BJ (cell line): Measurements from ENCODE around the gene LPCAT2. TPM values are rescaled to one million over a fixed set of nuclear protein-coding genes. Genes with fewer than 3 reads are reported as not detected.
A peak's percentile ranks its signal among the peaks of the same experiment; 100 is the strongest.

ENCODE experiments used
- CTCF ChIA-PET: fragments of 350-600 bp; formaldehyde crosslinking; extraction: SDS; loops from one replicate; lab custom pipeline; 2021; ENCODE audit warnings: antibody characterized with exemption, inconsistent platforms; lab: Yijun Ruan, JAX
- POLR2A ChIA-PET: fragments of 300-600 bp; sonication (Branson Sonifier 250); formaldehyde crosslinking; extraction: SDS; loops from one replicate; lab custom pipeline; 2021; ENCODE audit warnings: antibody characterized with exemption; lab: Charles Lee
- DNase-seq: peaks from one replicate; pipeline ENCODE4 v3.0.0-alpha.2; 2011; ENCODE audit warnings: low read depth
- H3K27me3 ChIP-seq: 2 replicates; pipeline ENCODE4 v1.6.0; 2011; ENCODE audit warnings: low read length; ENCODE audit not compliant: control insufficient read depth, insufficient read depth
- H3K36me3 ChIP-seq: 2 replicates; pipeline ENCODE4 v1.5.1; 2011; ENCODE audit warnings: low read length; ENCODE audit not compliant: control insufficient read depth, insufficient read depth
- H3K4me3 ChIP-seq: 2 replicates; pipeline ENCODE4 v1.5.1; 2011; ENCODE audit warnings: low read depth, mild to moderate bottlenecking, control low read depth, low read length
- CTCF ChIP-seq: IDR thresholded peaks from 2 replicates; pipeline ENCODE4 v1.5.1; 2011; ENCODE audit warnings: low read depth, mild to moderate bottlenecking, control low read depth, inconsistent platforms, low read length, moderate library complexity; ENCODE audit not compliant: insufficient read depth
- polyA plus RNA-seq: library from polyadenylated mRNA; depleted of rRNA; stranded (reverse); fragments of >200 nt; gene quantifications from 2 replicates; pipeline ENCODE4 v1.2.3, GENCODE V29; 2011

Gene LPCAT2
- polyA plus RNA-seq, 1 experiment: 7.9 TPM

- no peak for DNase-seq
- no peak for TF ChIP-seq CTCF
- H3K27me3 ChIP-seq: no peaks in the 10 kb centered on the region
- peak overlapping the region; percentile 88 for H3K4me3 ChIP-seq
- POLR2A ChIA-PET: interaction anchor here (0.5 kb wide), 1 partner anchor 348 kb away, joined by 3 read pairs; no protein-coding TSS in a partner anchor
- CTCF ChIA-PET: interaction anchor here (0.6 to 0.9 kb wide), 3 partner anchors 34 to 711 kb away, joined by 3 to 4 read pairs (median 3); no protein-coding TSS in a partner anchor
- peaks cover 18% of the 10 kb centered on the region for H3K36me3 ChIP-seq
Measured at GRCh38 chr16:55510185-55510805, 1.4 kb downstream of the LPCAT2 start.

GRCh38 chr16:55512941-55513340, 4.1 kb downstream of the LPCAT2 start:
- Histone ChIP-seq H3K4me3 (no peak overlapping the region), H3K27me3 (no peaks in the 10 kb centered on the region), H3K36me3 (peaks cover 4% of the 10 kb centered on the region)
- no peak for DNase-seq
- TF ChIP-seq CTCF: no peak
- CTCF ChIA-PET: interaction anchor here (1.9 to 2.7 kb wide), 3 partner anchors 11 to 48 kb away, joined by 6 to 10 read pairs (median 10); no protein-coding TSS in a partner anchor
- POLR2A ChIA-PET: interaction anchor here (0.6 kb wide), 1 partner anchor 9 kb away, joined by 10 read pairs; no protein-coding TSS in a partner anchor

GRCh38 chr16:55513616-55514015, 4.7 kb downstream of the LPCAT2 start:
- peaks cover 1% of the 10 kb centered on the region; the same call in 1 of the 2 replicates for H3K36me3 ChIP-seq
- CTCF ChIA-PET: interaction anchor here (0.6 to 2.7 kb wide), 5 partner anchors 12 to 188 kb away, joined by 3 to 10 read pairs (median 6); no protein-coding TSS in a partner anchor
- no peak overlapping the region for H3K4me3 ChIP-seq
- TF ChIP-seq CTCF: no peak
- POLR2A ChIA-PET: interaction anchor here (0.6 kb wide), 1 partner anchor 9 kb away, joined by 10 read pairs; no protein-coding TSS in a partner anchor
- H3K27me3 ChIP-seq: no peaks in the 10 kb centered on the region
- DNase-seq: no peak

GRCh38 chr16:55515111-55515510, 6.2 kb downstream of the LPCAT2 start:
- no peak for TF ChIP-seq CTCF
- no peak for DNase-seq
- Histone ChIP-seq H3K27me3 (no peaks in the 10 kb centered on the region), H3K4me3 (no peak overlapping the region), H3K36me3 (no peaks in the 10 kb centered on the region)
- ChIA-PET CTCF (interaction anchor here (0.9 to 2.2 kb wide), 4 partner anchors 12 to 44 kb away, joined by 3 to 10 read pairs (median 3); no protein-coding TSS in a partner anchor), POLR2A (interaction anchor here (0.6 kb wide), 1 partner anchor 15 kb away, joined by 3 read pairs; no protein-coding TSS in a partner anchor)

GRCh38 chr16:55521792-55522191, 12.9 kb downstream of the LPCAT2 start:
- ChIA-PET CTCF (no interaction called here), POLR2A (no interaction called here)
- H3K36me3 ChIP-seq: no peaks in the 10 kb centered on the region
- H3K27me3 ChIP-seq: no peaks in the 10 kb centered on the region
- H3K4me3 ChIP-seq: no peak overlapping the region
- TF ChIP-seq CTCF: no peak
- DNase-seq: no peak
